Progenitor cell of endocrine pancreas (in vitro differentiated cells): ENCODE measurements around the gene FOXN3. TPM values are rescaled to one million over a fixed set of nuclear protein-coding genes. Genes with fewer than 3 reads are reported as not detected.

Source experiments
- DNase-seq: peaks from one replicate; pipeline ENCODE4 v3.0.0; 2021; ENCODE audit warnings: low spot score; ENCODE audit not compliant: unreplicated experiment
- H3K27ac Mint-ChIP-seq: 2 replicates; pipeline ENCODE4 v1.8.0; 2021; ENCODE audit warnings: mild to moderate bottlenecking, moderate library complexity, mixed read lengths
- H3K27me3 Mint-ChIP-seq: 2 replicates; pipeline ENCODE4 v1.8.0; 2021; ENCODE audit warnings: mixed read lengths
- H3K36me3 Mint-ChIP-seq: 2 replicates; pipeline ENCODE4 v1.8.0; 2022; ENCODE audit warnings: mixed read lengths; ENCODE audit not compliant: insufficient read depth
- H3K4me1 Mint-ChIP-seq: 2 replicates; pipeline ENCODE4 v1.8.0; 2021; ENCODE audit warnings: low read depth, mixed read lengths
- H3K4me3 Mint-ChIP-seq: 2 replicates; pipeline ENCODE4 v1.8.0; 2021; ENCODE audit warnings: low read depth, mild to moderate bottlenecking, moderate library complexity, mixed read lengths
- H3K9me3 Mint-ChIP-seq: 2 replicates; pipeline ENCODE4 v1.8.0; 2021; ENCODE audit warnings: low read depth, mixed read lengths
- CTCF ChIP-seq: fragments of 200-600 bp; sonication (generic); IDR thresholded peaks from one replicate; pipeline ENCODE4 v1.5.0; 2021; ENCODE audit warnings: antibody characterized with exemption, mild to moderate bottlenecking; ENCODE audit not compliant: unreplicated experiment
- total RNA-seq: library from RNA; stranded (reverse); gene quantifications from 2 replicates; pipeline ENCODE4 v1.2.1, GENCODE V29; 2021

FOXN3 gene
- total RNA-seq, 1 donor from 2014 or later, result 25.8 TPM

DNA sequence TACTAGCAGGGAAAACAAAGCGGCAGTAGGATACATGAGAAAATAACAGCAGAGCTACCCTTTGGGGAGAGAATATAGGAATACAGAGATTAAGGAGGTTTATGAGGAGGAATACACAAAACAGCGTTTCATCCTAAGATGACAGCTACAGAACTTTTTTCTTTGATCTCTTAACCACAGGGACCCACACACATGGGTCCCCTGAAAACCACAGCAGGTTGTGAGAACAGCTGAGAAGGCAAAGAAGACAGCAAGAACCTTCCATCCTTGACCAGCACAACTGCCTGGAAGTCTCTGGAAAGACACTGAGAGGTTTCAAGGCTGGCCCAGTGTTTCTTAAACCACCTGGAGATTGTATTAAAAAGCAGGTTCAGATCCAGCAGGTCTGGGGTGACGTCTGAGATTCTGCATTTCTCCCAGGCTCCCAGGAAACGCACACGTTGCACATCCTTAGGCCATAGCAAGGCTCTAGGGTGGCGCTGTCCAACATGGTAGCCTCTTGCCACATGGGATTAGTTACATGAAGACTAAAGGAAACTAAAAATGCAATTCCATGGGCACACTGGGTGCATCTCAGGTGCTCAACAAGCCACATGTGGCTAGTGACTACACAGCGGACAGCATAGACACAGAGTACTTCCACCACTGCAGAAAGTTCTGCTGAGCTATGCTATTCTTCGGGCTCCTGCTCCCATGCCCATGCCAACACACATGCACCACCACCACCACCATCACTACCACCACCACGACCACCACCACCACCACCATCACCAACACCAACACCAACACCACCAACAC lies 92.3 kb downstream of the FOXN3 start:
- DNase-seq, result no peak
- Mint-ChIP-seq H3K9me3 (peaks cover 4% of the 10 kb centered on the region), H3K4me3 (no peak overlapping the region), H3K36me3 (peaks cover 4% of the 10 kb centered on the region), H3K27ac (no peak overlapping the region), H3K27me3 (peaks cover 38% of the 10 kb centered on the region), H3K4me1 (peaks cover 9% of the 10 kb centered on the region)
- no peak for TF ChIP-seq CTCF

GRCh38 chr14:89320381-89321000 lies 96.5 kb downstream of the FOXN3 start:
- Mint-ChIP-seq H3K4me3 (no peak overlapping the region), H3K27me3 (peaks cover 16% of the 10 kb centered on the region), H3K9me3 (peaks cover 13% of the 10 kb centered on the region), H3K4me1 (no peaks in the 10 kb centered on the region), H3K36me3 (peaks cover 13% of the 10 kb centered on the region), H3K27ac (no peak overlapping the region)
- no peak for TF ChIP-seq CTCF
- DNase-seq, result no peak

DNA sequence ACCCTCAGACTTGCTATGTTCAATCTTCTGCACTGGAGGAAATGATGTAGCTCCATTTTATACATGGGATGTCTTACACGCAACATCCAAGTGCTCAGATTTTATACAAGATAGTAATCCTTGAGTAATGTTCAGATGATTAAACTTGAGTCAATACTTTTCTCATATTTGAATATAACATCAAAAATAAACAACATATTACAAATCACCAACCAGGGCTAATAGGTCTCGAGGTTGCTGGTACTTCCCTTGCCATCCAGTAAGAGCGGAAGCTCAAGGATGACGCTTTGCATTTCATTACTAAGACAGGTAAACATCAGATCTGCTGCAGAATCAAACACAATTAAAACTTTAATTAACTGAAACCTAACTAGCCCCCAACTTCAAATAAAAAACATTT lies 97.3 kb downstream of the FOXN3 start:
- no peak overlapping the region for H3K4me3 Mint-ChIP-seq
- no peak for DNase-seq
- peaks cover 13% of the 10 kb centered on the region for H3K9me3 Mint-ChIP-seq
- H3K4me1 Mint-ChIP-seq, result no peaks in the 10 kb centered on the region
- H3K27me3 Mint-ChIP-seq, result peaks cover 13% of the 10 kb centered on the region
- TF ChIP-seq CTCF, result no peak
- no peak overlapping the region for H3K27ac Mint-ChIP-seq
- peaks cover 15% of the 10 kb centered on the region for H3K36me3 Mint-ChIP-seq

DNA sequence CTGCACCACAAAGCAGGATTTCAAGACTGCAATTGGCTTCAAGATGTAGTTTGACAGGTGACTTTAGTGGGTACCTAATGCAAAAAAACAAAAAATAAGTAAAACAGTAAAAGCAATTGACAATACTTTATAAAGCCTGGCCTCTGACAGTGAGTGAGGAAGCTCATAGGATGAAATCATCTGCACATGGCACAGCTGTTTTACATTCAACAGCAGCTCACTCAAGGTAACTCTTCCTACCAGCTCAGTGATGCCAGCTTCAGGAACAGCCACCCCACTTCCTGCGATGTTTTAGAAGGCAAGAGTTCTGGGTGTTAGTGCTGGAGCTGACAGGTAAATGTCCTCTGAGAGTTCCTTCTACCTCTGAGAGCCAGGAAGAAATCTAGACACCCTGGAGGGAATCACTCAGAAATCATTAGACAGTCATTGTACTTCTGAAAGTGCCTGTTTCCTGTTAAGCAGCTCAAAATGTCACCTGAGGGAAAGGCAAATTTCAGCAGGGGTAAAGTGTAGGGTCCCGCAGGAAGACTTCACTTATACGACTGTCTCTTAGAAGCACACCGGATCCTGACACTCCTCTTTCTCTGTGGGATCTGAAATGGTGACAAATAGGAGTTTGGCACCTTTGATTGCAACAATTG lies 99.9 kb downstream of the FOXN3 start:
- Mint-ChIP-seq H3K4me3 (no peak overlapping the region), H3K4me1 (no peaks in the 10 kb centered on the region), H3K27me3 (peaks cover 4% of the 10 kb centered on the region), H3K27ac (no peak overlapping the region), H3K36me3 (peaks cover 19% of the 10 kb centered on the region), H3K9me3 (peaks cover 15% of the 10 kb centered on the region)
- no peak for TF ChIP-seq CTCF
- no peak for DNase-seq
